HG03135 (cell line): ENCODE data around the gene RAI14.
"Not testable (repeated sequence)": the region's sequence is repeated elsewhere in the genome, so short reads cannot be mapped to it uniquely, and the experiment has no call there.

Experiments used
- ATAC-seq: cut with Tn5 transposase; IDR thresholded peaks from one replicate; pipeline ENCODE4 v1.9.1; 2021; ENCODE audit warnings: mild to moderate bottlenecking, moderate library complexity; ENCODE audit not compliant: unreplicated experiment

The RAI14 gene

GRCh38 chr5:34724741-34725140, 68.6 kb downstream of the RAI14 start:
- no peak for ATAC-seq

DNA sequence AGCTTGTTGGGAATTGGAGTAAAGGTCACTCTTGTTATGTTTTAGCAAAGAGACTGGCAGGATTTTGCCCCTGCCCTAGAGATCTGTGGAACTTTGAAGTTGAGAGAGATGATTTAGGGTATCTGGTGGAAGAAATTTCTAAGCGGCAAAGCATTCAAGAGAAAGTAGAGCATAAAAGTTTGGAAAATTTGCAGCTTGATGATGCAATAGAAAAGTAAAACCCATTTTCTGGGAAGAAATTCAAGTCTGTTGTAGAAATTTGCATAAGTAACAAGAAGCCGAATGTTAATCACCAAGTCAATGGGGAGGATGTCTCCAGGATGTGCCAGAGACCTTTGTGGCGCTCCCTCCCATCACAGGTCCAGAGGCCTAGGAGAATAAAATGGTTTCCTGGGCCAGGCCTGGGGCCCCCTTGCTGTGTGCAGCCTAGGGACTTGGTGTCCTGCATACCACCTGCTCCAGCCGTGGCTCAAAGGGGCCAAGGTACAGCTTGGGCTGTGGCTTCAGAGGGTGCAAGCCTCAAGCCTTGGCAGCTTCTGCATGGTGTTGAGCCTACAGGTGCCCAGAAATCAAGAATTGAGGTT, 71.1 kb downstream of the RAI14 start:
- not testable (repeated sequence) for ATAC-seq

GRCh38 chr5:34728236-34728635, 72.1 kb downstream of the RAI14 start:
- ATAC-seq = no peak

DNA sequence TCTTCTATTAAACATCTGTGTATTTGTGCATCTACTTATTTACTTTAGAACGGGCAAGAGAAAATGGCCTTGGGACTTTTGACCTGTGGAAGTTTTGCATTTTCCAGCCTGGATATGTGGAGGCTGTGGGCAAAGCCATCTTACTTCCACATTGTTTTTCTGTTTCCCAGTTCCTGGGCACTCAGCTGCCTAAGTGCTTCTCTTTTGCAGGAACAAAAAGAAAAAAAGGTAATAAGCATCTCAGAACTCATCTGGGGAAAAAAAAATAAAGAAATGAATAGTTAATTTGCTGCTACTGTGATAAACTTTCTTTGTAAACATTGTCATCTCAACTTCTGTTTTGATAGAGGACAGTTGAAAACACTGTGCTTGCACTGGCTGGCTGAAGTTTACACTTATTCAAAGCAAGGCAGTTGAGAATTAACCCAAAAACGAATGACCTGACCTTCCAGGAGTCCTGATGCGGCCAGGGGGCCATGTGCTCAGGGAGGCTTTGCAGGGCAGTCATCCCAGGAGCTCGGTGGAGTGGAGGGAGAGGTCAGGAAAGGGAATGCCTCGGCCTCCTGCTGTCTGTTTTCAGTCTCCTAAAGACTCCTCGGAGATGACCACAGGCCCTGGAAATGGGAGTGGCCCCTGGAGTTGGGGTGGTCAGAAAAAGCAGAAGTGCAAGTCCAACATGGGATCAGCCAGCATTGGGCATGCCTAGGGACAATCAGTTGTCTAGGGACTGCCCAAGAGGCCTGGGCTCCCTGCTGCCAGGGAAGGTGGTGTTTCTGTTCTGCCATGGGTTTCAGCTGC, 75.5 kb downstream of the RAI14 start:
- ATAC-seq = no peak

GRCh38 chr5:34734326-34734725, 78.2 kb downstream of the RAI14 start:
- ATAC-seq = no peak

DNA sequence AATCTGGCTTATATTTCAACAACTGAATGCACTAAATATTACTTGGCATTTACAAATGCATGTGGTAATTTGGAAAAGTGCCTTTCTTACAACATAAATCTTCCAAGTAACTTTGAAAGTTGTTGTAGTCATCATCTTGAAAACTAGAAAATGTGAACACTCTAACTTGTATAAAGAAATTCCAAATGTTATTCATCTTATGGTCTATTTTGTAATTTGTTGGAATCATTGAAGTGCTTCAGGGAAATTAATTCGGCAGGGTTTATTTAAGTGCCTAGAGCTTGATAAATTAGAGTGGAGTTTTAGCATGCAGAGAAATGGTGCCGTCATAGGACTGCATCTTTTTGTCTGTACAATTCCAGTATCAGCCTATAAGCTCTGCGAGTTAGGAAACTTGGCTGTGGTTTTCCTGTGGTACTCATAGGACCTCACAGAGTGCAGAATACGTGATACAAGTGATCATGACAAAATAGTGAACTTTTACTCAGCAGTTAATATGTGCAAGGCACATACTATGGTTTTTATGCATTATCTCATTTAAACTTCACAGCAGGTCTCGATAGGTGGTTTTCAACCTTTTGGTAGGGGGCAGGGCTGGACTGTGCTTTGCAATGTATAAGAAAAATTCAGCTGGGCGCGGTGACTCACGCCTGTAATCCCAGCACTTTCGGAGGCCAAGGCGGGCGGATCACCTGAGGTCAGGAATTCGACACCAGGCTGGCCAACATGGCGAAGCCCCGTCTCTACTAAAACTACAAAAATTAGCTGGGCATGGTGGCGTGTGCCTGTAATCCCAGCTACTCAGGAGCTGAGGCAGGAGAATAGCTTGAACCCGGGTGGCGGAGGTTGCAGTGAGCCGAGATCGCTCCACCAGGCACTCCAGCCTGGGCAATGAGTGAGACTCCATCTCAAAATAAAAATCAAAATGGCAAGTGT, 79.6 kb downstream of the RAI14 start:
- no peak for ATAC-seq

GRCh38 chr5:34736445-34737115, 80.5 kb downstream of the RAI14 start:
- ATAC-seq = no peak

- no peak for ATAC-seq
These were observed 81.6 kb downstream of the RAI14 start for GRCh38 chr5:34737731-34738130.

DNA sequence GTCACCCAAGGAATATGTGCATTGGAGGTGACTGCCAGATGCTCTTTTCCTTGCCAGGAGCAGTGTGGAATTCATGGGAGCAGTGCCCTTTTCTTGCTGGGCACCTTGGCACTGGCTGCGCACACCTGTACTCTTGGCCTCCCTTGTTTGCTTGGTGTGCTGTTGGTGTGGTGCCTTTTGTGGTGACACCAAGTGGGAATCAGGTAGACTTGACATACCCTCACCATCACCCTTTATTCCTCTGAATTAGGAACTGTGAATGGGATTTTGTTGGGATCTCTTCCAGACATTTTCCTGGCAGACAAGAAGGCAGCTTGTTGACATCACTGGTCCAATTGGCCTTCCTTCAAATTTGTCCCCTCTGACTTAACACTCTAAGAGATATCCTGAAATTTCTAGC, 82.3 kb downstream of the RAI14 start:
- ATAC-seq = no peak

DNA sequence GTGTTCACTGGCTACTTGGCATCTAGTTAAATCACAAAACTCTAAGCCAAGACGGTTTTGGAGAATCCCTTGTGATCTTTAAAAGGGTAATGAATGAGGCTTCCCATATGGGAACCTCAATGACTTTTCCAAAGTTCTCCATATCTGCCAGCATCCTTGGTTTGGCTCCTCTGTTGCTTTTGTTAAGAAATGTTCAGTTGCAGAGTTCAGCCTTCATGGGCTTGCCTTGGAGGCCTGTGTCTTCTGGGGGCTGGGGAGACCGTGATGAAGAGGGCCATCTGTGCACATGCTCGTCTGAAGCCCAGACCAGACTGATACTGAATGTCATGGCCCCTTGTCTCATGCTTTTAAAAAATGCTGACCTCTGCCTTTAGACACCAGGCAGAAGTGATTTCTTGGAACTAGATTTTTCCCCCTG, 84.3 kb downstream of the RAI14 start:
- no peak for ATAC-seq

DNA sequence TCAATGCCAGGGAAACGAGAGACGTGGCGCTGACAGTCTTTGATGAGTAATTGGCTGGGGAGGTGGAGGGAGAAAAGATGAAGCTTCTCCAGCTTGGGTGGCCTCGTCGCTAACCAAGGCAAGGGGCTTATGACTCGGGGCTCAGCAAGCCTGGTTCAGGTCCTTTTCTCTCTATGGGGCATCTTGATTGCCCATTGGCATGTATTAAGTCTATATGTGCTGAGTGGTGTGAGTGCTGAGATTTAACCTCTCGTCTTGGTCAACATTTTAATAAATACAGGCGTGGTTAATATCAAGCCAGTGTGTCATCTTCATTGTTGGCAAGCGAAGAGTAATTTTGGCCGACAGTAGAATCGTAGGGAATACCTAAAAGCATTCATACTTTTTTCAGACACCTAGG, 85.9 kb downstream of the RAI14 start:
- no peak for ATAC-seq

DNA sequence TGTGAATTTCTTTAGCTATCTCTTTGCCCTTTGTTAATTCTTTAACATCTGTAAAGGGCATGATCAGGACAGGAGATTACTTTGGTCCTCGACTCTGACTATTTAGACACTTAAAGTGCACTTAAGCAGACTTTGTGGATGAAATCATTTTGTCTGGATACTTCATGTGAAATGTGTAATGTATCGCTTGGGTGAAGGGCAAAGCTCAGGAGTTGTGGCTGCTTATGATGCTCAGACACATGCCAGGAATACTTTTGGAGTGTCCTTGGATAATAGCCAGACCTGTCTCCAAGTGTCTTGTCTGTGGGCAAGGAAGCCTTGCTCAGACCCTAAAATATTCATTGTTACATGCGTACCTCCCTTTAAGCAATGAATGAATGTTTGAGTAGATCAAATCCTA, 87.8 kb downstream of the RAI14 start:
- ATAC-seq = no peak

GRCh38 chr5:34748431-34748830, 92.3 kb downstream of the RAI14 start:
- no peak for ATAC-seq

DNA sequence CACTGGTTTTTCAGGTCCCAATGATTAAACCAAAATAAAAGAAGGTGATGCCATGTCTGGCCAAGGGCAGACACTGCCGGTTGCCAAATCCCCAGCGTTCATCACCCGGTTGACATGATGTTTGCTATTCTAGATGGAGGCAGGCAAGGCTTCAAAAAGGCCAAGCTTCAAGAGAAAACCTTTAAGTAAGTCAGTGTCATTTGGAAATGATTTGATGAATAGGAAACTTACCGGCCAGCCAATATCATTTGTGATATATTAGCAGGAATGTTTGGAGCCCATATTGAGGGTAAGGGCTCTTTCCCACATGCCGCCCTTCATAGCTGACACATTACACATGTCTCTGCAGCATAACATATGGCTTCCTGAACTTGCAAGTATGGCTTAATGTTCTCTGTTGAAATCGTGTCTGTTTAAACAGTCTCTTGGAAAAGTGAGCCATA, 93.3 kb downstream of the RAI14 start:
- ATAC-seq = no peak

DNA sequence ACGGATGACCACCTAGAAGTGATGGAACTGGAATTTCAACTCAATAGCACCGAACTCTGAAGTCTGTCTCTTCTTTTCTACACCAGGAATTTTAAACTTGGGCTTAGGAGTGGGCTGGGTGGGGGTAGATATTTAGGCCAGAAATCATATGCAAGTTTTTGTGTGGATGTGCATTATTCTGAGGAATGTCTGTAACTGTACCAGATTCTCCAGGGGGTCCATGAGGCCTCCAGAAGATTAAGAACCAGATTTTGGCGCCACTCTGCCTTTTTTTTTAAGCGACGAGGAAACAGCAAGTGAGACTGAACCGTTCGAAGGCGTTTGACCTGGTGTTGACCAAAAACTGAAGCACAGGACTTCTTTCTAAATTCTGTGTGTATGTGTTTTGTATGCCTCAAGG, 94.1 kb downstream of the RAI14 start:
- no peak for ATAC-seq

DNA sequence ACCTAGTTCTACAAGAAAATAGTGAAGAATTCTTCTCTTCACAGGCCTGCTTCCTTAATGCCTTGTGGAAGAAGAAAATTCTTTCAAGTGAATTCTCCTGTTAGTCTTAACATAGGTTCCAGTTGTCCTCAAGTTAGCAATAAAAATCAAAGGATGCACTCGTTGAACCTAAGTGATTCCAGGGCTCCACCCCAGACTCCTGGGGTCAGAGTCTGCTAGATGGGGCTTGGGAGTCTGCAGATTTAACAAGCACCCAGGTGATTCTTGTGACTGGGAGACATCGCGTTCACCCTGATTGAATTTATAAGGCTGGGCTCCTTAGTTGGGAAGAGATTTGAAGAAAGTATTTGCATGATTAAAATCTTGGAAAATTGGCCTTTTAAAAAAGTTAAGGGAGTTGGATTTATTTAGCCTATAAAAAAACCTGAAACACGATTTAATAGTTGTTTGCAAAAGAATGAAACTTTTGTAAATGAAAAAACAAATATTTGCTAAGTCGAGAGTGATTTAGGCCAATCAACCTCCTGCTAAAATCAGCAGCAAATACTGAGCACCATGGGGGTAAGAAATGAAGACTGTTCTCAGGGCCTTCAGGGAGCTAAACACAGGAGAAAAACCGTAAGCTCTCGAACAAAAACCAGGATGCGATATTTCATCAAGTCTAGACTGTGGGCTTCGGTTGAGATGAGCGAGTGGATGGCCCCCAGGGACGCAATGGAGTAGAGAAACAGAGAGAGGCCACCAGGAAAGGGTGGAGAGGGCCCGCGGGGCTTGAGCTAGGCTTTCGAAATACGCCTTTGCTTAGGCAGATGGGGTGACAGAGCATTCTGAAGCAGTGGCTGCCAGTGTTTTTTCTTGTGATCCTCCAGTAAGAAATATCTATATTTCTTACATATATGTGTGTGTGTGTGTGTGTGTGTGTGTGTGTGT, 95.9 kb downstream of the RAI14 start:
- no peak for ATAC-seq

DNA sequence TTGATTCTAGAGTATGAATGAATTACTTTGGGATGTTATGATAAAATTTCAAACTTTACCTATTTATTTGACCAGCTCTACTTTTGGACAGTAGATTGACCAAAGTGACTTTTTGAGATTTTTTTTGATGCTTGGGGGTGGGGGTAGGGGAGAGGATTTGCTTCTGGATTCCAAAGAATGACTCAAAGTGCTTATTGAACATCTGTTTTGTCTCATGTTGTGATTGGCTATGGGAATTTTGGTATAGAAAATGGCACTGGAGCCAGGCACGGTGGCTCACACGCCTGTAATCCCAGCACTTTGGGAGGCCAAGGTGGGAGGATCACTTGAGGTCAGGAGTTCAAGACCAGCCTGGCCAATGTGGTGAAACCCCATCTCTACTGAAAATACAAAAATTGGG, 97.1 kb downstream of the RAI14 start:
- ATAC-seq = not testable (repeated sequence)

DNA sequence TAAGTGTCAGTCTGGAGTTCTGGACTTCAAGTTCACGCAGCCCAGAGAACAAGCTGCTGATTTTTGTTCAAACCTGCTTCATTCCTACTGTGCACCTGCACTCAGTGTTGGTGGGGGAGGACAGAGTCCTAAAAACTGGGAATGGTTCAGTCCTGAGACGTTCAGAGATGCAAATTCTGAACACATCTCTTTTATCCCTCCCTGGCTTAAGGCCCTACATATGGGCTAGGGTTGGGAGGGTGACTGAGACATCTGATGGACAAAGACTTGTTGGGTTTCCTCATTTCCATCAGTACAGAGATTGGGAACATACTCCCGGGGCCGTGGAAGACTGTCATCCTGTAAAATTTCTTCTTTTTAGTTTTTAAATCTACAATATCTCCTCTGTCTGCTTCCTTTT, 99.8 kb downstream of the RAI14 start:
- ATAC-seq = no peak

- no peak for ATAC-seq
These were observed 100.9 kb downstream of the RAI14 start for GRCh38 chr5:34756781-34757624.
